HepG2 (cell line): ENCODE results near the gene DDX50.

Source experiments
- ATF4 ChIP-seq, 2 experiments: fragments of 450-650 bp in 1 of 2; sonication (generic) in 1 of 2; formaldehyde crosslinking; IDR thresholded peaks; 2 replicates each; pipeline versions ENCODE4 v1.5.0 to v1.8.0; 2020 to 2022; ENCODE audit warnings: mild to moderate bottlenecking in 1 of 2, missing genetic modification reagents in 1 of 2
- ATM ChIP-seq: fragments of 450-650 bp; IDR thresholded peaks from 2 replicates; pipeline ENCODE4 v1.7.1; 2017; ENCODE audit warnings: mild to moderate bottlenecking, borderline replicate concordance
- CBFB ChIP-seq: sonication (generic); formaldehyde crosslinking; IDR thresholded peaks from 2 replicates; pipeline ENCODE4 v1.4.0; 2020; ENCODE audit warnings: missing genetic modification reagents
- ETV5 ChIP-seq: IDR thresholded peaks from 2 replicates; pipeline ENCODE4 v1.6.1; 2018; ENCODE audit warnings: missing biosample characterization, missing genetic modification reagents, inconsistent platforms, borderline replicate concordance
- HOXA7 ChIP-seq: sonication (generic); formaldehyde crosslinking; IDR thresholded peaks from 2 replicates; pipeline ENCODE4 v1.8.1; 2022; ENCODE audit warnings: mild to moderate bottlenecking, missing genetic modification reagents, moderate library complexity
- MYC ChIP-seq: sonication (generic); formaldehyde crosslinking; IDR thresholded peaks from 2 replicates; pipeline ENCODE4 v1.9.0; 2021; ENCODE audit warnings: missing genetic modification reagents, borderline replicate concordance

GRCh38 chr10:68987611-68988010 is 86.5 kb downstream of the DDX50 start:
- TF ChIP-seq MYC (CRISPR knock-in tag) (no peak), ATF4 (CRISPR knock-in tag; IDR thresholded peaks at IDR 0.05) (no peak), ETV5 (CRISPR knock-in tag) (no peak), HOXA7 (CRISPR knock-in tag) (no peak), CBFB (CRISPR knock-in tag) (no peak), ATM (no peak)
